ENCODE results near the gene KLF11. TPM values are rescaled to one million over a fixed set of nuclear protein-coding genes. Genes with fewer than 3 reads are reported as not detected.

Gene KLF11
- polyA plus RNA-seq, 12 donors = 23.1 to 30.8 (median 25.2) TPM; not detected in 1

- no peak for DNase-seq
Observed at GRCh38 chr2:10061221-10061925, 18.0 kb downstream of the KLF11 start.

- no peak for DNase-seq
Observed at GRCh38 chr2:10062931-10063365, 19.6 kb downstream of the KLF11 start.

GRCh38 chr2:10063566-10063965 lies 20.2 kb downstream of the KLF11 start:
- no peak for DNase-seq

- DNase-seq = no peak
Observed at GRCh38 chr2:10064932-10065772, 21.8 kb downstream of the KLF11 start.

GRCh38 chr2:10065773-10066055 lies 22.4 kb downstream of the KLF11 start:
- DNase-seq = no peak

- no peak for DNase-seq
Observed at GRCh38 chr2:10067330-10067729, 24.0 kb downstream of the KLF11 start.

GRCh38 chr2:10067881-10068280 lies 24.5 kb downstream of the KLF11 start:
- no peak for DNase-seq

- no peak for DNase-seq
Observed at GRCh38 chr2:10071176-10071575, 27.8 kb downstream of the KLF11 start.

GRCh38 chr2:10071595-10071994 lies 28.2 kb downstream of the KLF11 start:
- no peak for DNase-seq

GRCh38 chr2:10072656-10073480 lies 29.5 kb downstream of the KLF11 start:
- DNase-seq = peak; percentile 91

GRCh38 chr2:10073706-10074105 lies 30.4 kb downstream of the KLF11 start:
- DNase-seq = no peak

GRCh38 chr2:10075101-10075500 lies 31.8 kb downstream of the KLF11 start:
- no peak for DNase-seq

GRCh38 chr2:10075571-10076209 lies 32.3 kb downstream of the KLF11 start:
- DNase-seq = no peak

GRCh38 chr2:10076511-10076910 lies 33.2 kb downstream of the KLF11 start:
- DNase-seq = no peak

- DNase-seq = no peak
Observed at GRCh38 chr2:10076988-10077527, 33.7 kb downstream of the KLF11 start.

GRCh38 chr2:10078001-10078400 lies 34.7 kb downstream of the KLF11 start:
- DNase-seq = no peak

- no peak for DNase-seq
Observed at GRCh38 chr2:10078704-10079265, 35.4 kb downstream of the KLF11 start.

GRCh38 chr2:10079266-10079869 lies 36.0 kb downstream of the KLF11 start:
- DNase-seq = peak; percentile 57

GRCh38 chr2:10079870-10080535 lies 36.7 kb downstream of the KLF11 start, which contains the start of gene CYS1:
TSS of gene CYS1 (minus strand) at chr2:10080411. CDS start at chr2:10080223, 188 bp downstream.
- DNase-seq = no peak

Data from muscle of arm (tissue), 12 donors.